Measurements from ENCODE around the gene NMRAL1.

- TF ChIP-seq CTCF (IDR thresholded peaks at IDR 0.05; ENCODE audit: low read depth, low read length) (no peak), EZH2phosphoT487 (IDR thresholded peaks at IDR 0.05; ENCODE audit: low read depth) (no peak)
These were observed 3.5 kb upstream of the NMRAL1 start for GRCh38 chr16:4477966-4478365.

All from OCI-LY3 (cell line).